Measurements from ENCODE around the gene EIF4A3.
A peak's percentile ranks its signal among the peaks of the same experiment; 100 is the strongest.
"Not testable (repeated sequence)": the region's sequence is repeated elsewhere in the genome, so short reads cannot be mapped to it uniquely, and the experiment has no call there.

The EIF4A3 gene

GRCh38 chr17:80099291-80100034 is 47.5 kb downstream of the EIF4A3 start:
- DNase-seq: no peak

- no peak for DNase-seq
Observed at GRCh38 chr17:80097844-80098691, 48.9 kb downstream of the EIF4A3 start.

GRCh38 chr17:80097127-80097621 is 49.8 kb downstream of the EIF4A3 start:
- no peak for DNase-seq

GRCh38 chr17:80096561-80097021 is 50.3 kb downstream of the EIF4A3 start:
- DNase-seq: no peak

- no peak for DNase-seq
Observed at GRCh38 chr17:80095844-80096475, 51.0 kb downstream of the EIF4A3 start.

GRCh38 chr17:80095038-80095843 is 51.7 kb downstream of the EIF4A3 start:
- DNase-seq: no peak

GRCh38 chr17:80092959-80093358 is 54.0 kb downstream of the EIF4A3 start:
- DNase-seq: peak in 1 of 2 donors; percentile 9

GRCh38 chr17:80091376-80091775 is 55.6 kb downstream of the EIF4A3 start:
- no peak for DNase-seq

GRCh38 chr17:80090164-80090563 is 56.8 kb downstream of the EIF4A3 start:
- DNase-seq: not testable (repeated sequence)

- no peak for DNase-seq
Observed at GRCh38 chr17:80089762-80090161, 57.2 kb downstream of the EIF4A3 start.

GRCh38 chr17:80087346-80088265 is 59.3 kb downstream of the EIF4A3 start:
- DNase-seq: no peak

GRCh38 chr17:80086616-80087015 is 60.3 kb downstream of the EIF4A3 start:
- no peak for DNase-seq

- no peak for DNase-seq
Observed at GRCh38 chr17:80086081-80086480, 60.8 kb downstream of the EIF4A3 start.

- DNase-seq: no peak
Observed at GRCh38 chr17:80084773-80085172, 62.2 kb downstream of the EIF4A3 start.
